ENCODE data around the gene GPN2. TPM values are rescaled to one million over a fixed set of nuclear protein-coding genes. Genes with fewer than 3 reads are reported as not detected.

Gene GPN2
- total and polyA plus RNA-seq, 11 donors = 7.6 to 27.4 (median 16.5) TPM

DNA sequence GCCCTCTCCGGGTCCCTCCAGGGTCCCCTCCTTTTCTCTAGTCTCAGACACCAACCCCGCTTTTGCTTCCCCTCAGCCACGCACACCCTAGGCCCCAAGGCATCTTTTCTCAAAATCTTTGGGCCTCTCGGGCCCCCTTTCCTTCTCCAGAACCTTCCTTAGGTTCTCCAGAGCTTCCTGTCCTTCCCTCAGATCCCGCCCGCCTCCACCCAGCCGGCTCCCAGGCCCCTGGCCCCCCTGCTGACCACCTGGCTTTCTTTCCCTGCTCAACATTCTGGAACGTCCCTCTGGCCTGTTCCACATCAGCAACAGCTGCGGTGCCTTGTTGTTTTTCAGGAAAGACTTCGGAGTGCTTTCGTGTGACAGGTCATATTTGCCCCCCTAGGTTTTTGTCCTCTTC is 62.4 kb downstream of the GPN2 start:
- Histone ChIP-seq H3K27me3 (no peaks in the 10 kb centered on the region), H3K36me3 (peaks cover 0 to 22% (median 10%) of the 10 kb centered on the region in 9 donors), H3K4me1 (peaks cover 8 to 48% (median 29%) of the 10 kb centered on the region in 12 donors), H3K9me3 (no peaks in the 10 kb centered on the region), H3K27ac (peak overlapping the region in 10 of 12 donors; percentile 25 to 87 (median 76)), H3K4me3 (peak overlapping the region; percentile 43 to 98 (median 79))
- peak in 1 of 4 donors; percentile 35 for ATAC-seq
- WGBS, 4 donors = 22 to 31% (median 29%) methylated on average over 11 of the region's 11 CpGs
- no peak for DNase-seq
- TF ChIP-seq, protein P1, sequence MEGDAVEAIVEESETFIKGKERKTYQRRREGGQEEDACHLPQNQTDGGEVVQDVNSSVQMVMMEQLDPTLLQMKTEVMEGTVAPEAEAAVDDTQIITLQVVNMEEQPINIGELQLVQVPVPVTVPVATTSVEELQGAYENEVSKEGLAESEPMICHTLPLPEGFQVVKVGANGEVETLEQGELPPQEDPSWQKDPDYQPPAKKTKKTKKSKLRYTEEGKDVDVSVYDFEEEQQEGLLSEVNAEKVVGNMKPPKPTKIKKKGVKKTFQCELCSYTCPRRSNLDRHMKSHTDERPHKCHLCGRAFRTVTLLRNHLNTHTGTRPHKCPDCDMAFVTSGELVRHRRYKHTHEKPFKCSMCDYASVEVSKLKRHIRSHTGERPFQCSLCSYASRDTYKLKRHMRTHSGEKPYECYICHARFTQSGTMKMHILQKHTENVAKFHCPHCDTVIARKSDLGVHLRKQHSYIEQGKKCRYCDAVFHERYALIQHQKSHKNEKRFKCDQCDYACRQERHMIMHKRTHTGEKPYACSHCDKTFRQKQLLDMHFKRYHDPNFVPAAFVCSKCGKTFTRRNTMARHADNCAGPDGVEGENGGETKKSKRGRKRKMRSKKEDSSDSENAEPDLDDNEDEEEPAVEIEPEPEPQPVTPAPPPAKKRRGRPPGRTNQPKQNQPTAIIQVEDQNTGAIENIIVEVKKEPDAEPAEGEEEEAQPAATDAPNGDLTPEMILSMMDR (IDR thresholded peaks at IDR 0.05) = no peak
- TF ChIP-seq POLR2A (IDR thresholded peaks at IDR 0.05) = no peak
- intact Hi-C loops (cut with DNase I) = no loop called here

DNA sequence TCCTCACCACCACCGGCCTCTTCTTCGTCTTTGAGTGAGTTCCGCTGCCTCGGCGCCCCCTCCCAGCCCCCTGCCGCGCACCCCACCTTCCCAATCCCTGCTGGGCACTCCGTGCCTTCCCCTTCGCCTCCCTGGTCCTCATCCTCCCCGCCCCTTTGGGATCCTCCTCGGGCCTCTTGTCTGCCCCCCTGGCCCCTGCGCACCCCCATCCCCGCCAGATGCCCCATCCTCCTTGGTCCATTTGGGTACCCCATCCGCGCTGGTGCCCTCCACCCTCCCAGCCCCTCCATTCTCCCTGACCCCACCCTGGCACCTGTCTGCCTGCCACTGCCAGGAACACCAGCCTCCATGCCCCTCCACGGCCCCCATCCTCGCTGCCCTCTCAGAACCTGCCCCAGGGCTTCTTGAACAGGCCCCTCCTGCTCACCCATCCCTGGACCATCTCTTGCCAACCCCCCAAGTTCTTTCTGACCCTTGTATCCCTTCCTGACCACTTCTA is 62.9 kb downstream of the GPN2 start:
- peaks cover 0 to 17% (median 5%) of the 10 kb centered on the region in 9 donors for H3K36me3 ChIP-seq
- TF ChIP-seq, protein P1 (IDR thresholded peaks at IDR 0.05) = no peak
- TF ChIP-seq POLR2A (IDR thresholded peaks at IDR 0.05) = no peak
- peak overlapping the region in 11 of 12 donors; percentile 51 to 87 (median 79) for H3K27ac ChIP-seq
- 4 to 8% (median 6%) methylated on average over 12 to 17 of the region's 17 CpGs for WGBS, 4 donors
- no peak for DNase-seq
- H3K27me3 ChIP-seq = no peaks in the 10 kb centered on the region
- H3K4me3 ChIP-seq = peak overlapping the region; percentile 43 to 98 (median 79)
- ATAC-seq = peak in 1 of 4 donors; percentile 2
- peaks cover 8 to 45% (median 29%) of the 10 kb centered on the region in 12 donors for H3K4me1 ChIP-seq
- intact Hi-C loops (cut with DNase I) = no loop called here
- no peaks in the 10 kb centered on the region for H3K9me3 ChIP-seq

- peaks cover 8 to 48% (median 29%) of the 10 kb centered on the region in 12 donors for H3K4me1 ChIP-seq
- ATAC-seq (peak; percentile 47 to 89 (median 76)), DNase-seq (peak; percentile 70 to 88 (median 78))
- H3K27ac ChIP-seq = peak within 1 kb of the TSS; percentile 43 to 87 (median 80)
- peaks cover 0 to 11% (median 0%) of the 10 kb centered on the region in 9 donors for H3K36me3 ChIP-seq
- H3K9me3 ChIP-seq = no peaks in the 10 kb centered on the region
- H3K27me3 ChIP-seq = no peaks in the 10 kb centered on the region
- TF ChIP-seq, protein P1 (IDR thresholded peaks at IDR 0.05) = peak in 11 of 12 donors; percentile 19 to 74 (median 43)
- TF ChIP-seq POLR2A (IDR thresholded peaks at IDR 0.05) = no peak
- intact Hi-C loops (cut with DNase I) = no loop called here
- WGBS, 4 donors = 1 to 2% (median 1%) methylated on average over 21 to 107 of the region's 107 CpGs
- H3K4me3 ChIP-seq = peak within 1 kb of the TSS; percentile 43 to 98 (median 79)
These were observed 63.6 kb downstream of the GPN2 start, which contains the start of gene ZDHHC18 for GRCh38 chr1:26826261-26827105. Gene ZDHHC18, plus strand, starts transcription at chr1:26826688. Its CDS starts 117 bp downstream, at chr1:26826805.

Other genes with a start within 250 kb of the GPN2 start
- gene ARID1A, start 194.3 kb downstream of the GPN2 start, total RNA-seq = 10 to 100 TPM; 29.0 to 73.9 (median 49.9) TPM
- gene ARID1A, start 194.3 kb downstream of the GPN2 start, polyA plus RNA-seq = 10 to 100 TPM; 14.1 to 33.0 TPM
- gene PIGV, start 102.3 kb downstream of the GPN2 start, total RNA-seq = 1 to 10 TPM; 4.3 to 8.8 (median 5.6) TPM
- gene PIGV, start 102.3 kb downstream of the GPN2 start, polyA plus RNA-seq = 1 to 10 TPM; 2.7 to 4.4 TPM
- gene ZDHHC18, start 63.6 kb downstream of the GPN2 start, total RNA-seq = 10 to 100 TPM in 8 of 9 donors, 1 to 10 TPM in 1; 9.2 to 22.5 (median 12.2) TPM
- gene ZDHHC18, start 63.6 kb downstream of the GPN2 start, polyA plus RNA-seq = 10 to 100 TPM in 1 of 2 donors, 1 to 10 TPM in 1; 8.7 to 18.5 TPM
- under 1 TPM in 2 of 9 donors, not detected in 7; 0.26 to 0.37 TPM for gene SFN, start 27.1 kb downstream of the GPN2 start, total RNA-seq
- under 1 TPM; 0.11 to 0.42 TPM for gene SFN, start 27.1 kb downstream of the GPN2 start, polyA plus RNA-seq
- 10 to 100 TPM in 3 of 9 donors, 1 to 10 TPM in 6; 6.0 to 14.9 (median 9.0) TPM for gene GPATCH3, start 10.2 kb upstream of the GPN2 start, total RNA-seq
- gene GPATCH3, start 10.2 kb upstream of the GPN2 start, polyA plus RNA-seq = 10 to 100 TPM in 1 of 2 donors, 1 to 10 TPM in 1; 7.7 to 11.7 TPM
- gene NR0B2, start 23.7 kb upstream of the GPN2 start, total RNA-seq = 10 to 100 TPM in 2 of 9 donors, 1 to 10 TPM in 7; 2.4 to 19.2 (median 6.6) TPM
- gene NR0B2, start 23.7 kb upstream of the GPN2 start, polyA plus RNA-seq = 1 to 10 TPM; 2.0 to 6.6 TPM
- 10 to 100 TPM; 53.6 to 78.6 (median 57.4) TPM for gene NUDC, start 31.5 kb upstream of the GPN2 start, total RNA-seq
- 10 to 100 TPM; 69.7 to 99.6 TPM for gene NUDC, start 31.5 kb upstream of the GPN2 start, polyA plus RNA-seq
- gene KDF1, start 70.2 kb upstream of the GPN2 start, total RNA-seq = under 1 TPM in 2 of 9 donors, not detected in 7; 0.12 to 0.45 TPM
- under 1 TPM in 1 of 2 donors, not detected in 1; 0.03 TPM for gene KDF1, start 70.2 kb upstream of the GPN2 start, polyA plus RNA-seq
- 10 to 100 TPM; 16.6 to 68.5 (median 21.7) TPM for gene TRNP1, start 103.4 kb upstream of the GPN2 start, total RNA-seq
- gene TRNP1, start 103.4 kb upstream of the GPN2 start, polyA plus RNA-seq = 10 to 100 TPM; 18.4 to 38.9 TPM
- gene TENT5B, start 122.6 kb upstream of the GPN2 start, total RNA-seq = 10 to 100 TPM in 8 of 9 donors, 1 to 10 TPM in 1; 9.1 to 78.4 (median 32.6) TPM
- 10 to 100 TPM; 19.8 to 62.2 TPM for gene TENT5B, start 122.6 kb upstream of the GPN2 start, polyA plus RNA-seq